GM19238 (cell line): Measurements from ENCODE around the gene TMEM63A.
"Not testable (repeated sequence)": the region's sequence is repeated elsewhere in the genome, so short reads cannot be mapped to it uniquely, and the experiment has no call there.

Experiments used
- DNase-seq: peaks from one replicate; pipeline ENCODE4 v3.0.0; 2011; ENCODE audit warnings: low spot score; ENCODE audit not compliant: insufficient read length

The TMEM63A gene

DNA sequence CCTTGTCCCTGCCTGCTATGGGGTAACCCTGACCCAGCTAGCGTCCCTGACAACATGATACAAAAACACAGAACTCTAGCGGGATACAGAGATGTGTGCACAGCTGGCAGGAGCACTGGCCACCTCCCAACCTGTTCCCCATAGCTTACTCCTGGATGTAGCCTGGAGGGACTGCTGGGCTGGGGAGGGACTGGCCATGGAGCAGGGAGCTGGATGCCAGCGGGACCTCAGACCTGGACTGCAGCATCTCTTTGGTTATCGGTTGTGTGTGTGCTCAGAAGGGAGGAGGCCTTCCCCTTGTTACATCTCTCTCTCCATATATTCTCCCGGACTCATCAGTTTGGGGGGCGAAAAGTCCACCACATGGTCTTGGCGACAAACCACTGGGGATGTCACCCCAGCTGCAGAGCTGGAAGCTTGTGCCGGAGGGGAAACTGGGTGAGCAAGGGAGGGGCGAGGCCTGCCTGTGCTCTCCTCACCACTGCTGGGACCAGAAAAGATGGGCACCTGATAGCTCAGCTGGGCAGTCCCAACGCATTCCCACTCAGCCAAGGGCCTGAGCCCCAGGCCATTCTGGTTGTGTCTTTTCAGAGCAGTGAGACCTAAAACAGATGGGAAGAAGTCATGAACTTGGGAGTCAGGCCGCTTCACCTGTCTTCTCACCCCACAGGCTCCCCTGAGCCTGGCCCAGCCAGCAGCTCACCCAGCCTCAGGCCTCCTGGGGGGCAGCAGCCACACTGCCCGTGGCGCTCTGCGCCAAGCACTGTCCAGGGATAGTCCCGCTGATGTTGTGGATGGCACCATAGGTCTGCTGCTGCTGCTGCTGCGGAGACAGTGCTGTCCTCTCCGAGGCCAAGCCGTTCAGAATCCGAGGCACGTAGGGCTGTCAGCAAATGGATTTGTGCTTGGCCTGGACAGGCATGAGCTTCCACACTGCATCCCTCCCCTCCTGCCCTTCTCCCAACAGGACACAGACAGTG lies 35.6 kb downstream of the TMEM63A start:
- DNase-seq = no peak

DNA sequence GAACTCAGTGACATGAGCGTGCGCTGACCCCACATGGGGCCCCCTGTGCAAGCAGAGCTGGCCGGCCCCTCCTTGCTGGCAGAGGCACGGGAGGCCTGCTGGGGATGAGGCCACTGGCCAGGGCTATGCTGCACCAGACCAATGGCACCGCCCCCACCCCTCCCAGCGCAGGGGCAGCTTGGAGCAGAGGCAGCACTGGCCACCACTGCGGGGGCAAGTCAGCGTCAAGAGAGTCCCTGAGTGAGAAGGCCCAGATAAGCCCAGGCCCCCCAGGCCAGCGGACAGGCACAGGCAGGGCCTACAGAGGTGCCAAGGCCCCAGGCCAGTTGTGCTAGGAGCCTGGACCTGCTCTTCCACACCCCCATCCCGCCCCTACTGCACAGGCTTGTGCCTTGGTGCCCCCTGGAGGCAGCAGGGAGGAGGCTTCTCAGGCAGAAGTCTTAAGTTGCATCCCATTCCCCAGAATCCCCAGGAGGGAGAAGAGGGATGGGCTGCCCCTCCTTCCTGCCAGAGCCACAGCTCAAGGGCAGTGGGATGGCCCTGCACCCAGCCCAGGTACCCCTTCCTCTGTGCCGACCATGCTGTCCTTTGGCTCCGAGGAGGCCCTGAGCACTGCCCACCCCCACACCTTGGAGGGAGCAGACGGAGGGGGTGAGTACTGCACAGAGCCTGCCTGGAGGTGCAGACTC lies 36.5 kb downstream of the TMEM63A start:
- no peak for DNase-seq

DNA sequence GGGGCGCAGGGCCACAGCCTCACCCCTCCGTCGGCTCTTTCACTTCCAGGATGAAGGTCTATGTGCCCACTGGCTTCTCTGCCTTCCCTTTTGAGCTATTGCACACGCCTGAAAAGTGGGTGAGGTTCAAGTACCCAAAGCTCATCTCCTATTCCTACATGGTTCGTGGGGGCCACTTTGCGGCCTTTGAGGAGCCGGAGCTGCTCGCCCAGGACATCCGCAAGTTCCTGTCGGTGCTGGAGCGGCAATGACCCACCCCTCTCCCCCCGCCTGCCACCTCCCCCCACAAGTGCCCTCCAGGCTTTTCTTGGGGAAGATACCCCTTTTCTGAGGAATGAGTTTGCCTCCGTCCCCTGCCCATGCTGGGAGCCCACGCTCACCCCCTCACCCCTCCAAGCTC lies 37.1 kb downstream of the TMEM63A start:
- no peak for DNase-seq

DNA sequence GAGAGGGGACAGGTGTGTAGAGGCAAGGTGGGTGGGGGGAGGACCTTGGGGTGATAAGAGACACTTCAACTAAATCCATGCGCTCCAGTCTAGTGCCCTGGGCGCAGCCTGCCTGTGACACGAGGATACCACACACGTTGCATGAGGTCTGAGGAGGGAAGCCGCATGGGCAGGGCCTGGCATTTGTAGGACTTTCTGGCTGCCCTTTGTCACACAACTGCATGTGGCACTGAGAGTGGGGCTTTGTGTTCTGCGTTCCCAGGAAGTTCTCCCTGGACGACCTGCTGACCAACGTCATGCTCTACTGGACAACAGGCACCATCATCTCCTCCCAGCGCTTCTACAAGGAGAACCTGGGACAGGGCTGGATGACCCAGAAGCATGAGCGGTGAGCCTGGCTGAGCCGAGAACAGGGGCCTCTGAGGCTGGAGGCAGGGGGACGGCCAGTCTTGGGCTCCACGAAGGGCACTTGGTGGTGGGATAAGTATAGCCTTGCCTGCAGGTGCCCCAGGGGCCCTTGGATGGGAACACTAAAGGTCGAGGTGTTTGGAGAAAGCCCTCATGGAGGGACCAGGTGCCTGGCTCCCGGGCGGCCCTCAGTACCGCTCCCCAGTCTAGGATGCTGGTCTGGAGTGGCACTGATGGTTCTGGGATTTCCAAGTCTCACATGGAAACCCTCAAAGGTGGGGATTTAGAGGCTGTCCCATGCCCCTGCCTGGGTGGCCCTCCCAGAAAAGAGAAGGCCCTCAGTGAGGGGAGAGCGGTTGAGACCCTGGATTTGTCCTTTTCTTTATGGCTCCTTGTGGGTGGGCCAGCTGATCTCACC lies 37.7 kb downstream of the TMEM63A start:
- DNase-seq = no peak

DNA sequence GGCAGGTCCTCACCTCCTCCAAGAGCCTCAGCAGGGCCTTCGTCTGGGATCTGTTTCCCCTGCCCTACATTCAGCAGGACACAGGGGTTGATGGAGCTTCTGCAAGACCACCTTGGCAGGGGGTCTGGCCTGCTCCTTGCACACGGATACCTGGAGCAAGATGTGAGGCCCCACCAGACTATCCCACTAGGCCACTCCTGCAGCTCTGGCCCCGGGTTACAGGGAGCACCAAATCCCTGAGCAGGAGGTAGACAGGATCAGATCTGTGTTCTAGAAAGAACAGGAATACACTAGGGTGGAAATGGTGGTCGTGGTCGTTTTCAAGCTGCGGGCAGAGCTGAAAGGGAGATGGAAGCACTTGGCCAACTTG lies 38.8 kb downstream of the TMEM63A start:
- DNase-seq = no peak

DNA sequence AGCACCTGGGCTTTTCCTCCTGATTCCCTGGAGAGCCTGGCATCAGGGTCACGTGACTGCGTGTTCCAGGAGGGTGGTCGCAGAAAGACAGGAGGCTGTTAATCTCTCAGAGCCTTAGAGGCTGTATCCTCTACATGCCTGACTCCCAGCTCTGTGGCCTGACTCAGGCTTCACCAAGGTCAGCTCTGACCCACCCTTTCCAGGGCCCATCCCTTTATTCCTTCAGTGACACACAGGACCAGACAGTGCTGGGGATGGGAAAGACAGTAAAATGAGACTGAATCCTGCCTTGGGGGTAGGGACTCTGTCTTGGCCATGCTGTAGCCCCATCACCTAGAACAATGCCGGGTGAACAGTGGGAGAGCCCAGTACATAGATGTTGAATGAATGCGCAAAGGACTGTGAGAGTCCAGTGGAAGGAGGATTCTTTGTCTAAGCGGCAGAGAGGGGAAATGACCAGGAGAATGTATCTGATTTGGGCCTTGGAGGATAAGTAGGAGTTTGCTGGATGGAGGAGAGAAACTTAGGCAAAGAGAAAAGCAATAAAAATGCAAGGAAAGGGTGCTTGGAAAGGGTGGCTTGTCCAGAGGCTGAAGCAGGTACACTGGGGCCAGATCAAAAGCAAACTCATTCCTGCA lies 39.3 kb downstream of the TMEM63A start:
- DNase-seq = no peak

DNA sequence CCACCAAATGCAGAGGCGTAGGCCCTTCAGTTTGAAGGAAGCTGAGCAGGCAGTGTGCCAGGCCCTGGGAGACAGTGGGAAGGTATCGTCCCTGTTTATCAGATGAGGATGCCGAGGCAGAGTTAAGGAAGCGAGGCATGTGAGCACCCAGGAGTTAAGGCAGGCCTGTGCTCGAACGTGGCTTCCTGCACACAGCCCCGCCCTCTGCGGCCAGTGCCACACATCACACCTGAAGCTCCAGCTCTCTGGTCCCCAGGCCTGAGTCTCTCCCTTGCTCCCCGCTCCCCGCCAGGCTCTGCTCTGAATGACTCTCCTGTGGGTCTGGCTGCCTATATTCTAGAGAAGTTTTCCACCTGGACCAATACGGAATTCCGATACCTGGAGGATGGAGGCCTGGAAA lies 40.1 kb downstream of the TMEM63A start:
- DNase-seq = no peak

DNA sequence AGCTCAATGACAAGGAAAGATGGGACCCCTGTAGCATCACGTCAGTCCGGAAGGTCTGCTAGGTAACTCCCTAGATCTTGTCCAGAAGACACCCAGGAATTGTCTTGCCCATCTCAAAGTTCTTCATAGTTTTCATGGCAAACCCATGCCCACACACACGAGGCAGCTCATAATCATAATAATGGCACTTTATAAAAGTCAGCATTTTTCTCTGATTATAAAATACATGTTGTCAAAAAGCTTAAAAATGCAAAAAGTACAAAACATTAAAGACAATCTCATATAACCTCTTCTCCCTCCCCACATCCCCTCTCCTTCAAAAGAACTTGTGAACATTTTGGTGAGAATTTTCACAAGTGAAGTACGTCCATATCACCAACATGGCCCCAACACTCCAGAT lies 41.5 kb downstream of the TMEM63A start:
- no peak for DNase-seq

DNA sequence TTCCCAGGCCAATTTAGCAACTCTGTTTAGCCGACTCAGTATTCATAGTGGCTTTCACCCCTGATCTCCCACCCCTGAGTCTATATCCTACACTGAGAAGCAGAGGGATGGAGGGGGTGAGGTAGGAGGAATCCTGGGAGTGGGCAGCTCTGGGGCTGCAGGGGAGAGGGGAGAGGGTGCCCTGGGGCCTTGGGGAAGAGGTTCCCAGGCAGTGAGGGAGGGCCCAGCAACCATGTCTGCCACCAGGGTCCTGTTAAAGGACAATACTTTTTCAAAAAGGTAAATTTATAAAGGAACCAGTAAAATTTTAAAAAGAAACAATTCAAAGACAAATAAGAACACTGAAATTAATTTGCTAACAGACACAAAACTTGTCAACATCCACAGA lies 42.0 kb downstream of the TMEM63A start:
- no peak for DNase-seq

DNA sequence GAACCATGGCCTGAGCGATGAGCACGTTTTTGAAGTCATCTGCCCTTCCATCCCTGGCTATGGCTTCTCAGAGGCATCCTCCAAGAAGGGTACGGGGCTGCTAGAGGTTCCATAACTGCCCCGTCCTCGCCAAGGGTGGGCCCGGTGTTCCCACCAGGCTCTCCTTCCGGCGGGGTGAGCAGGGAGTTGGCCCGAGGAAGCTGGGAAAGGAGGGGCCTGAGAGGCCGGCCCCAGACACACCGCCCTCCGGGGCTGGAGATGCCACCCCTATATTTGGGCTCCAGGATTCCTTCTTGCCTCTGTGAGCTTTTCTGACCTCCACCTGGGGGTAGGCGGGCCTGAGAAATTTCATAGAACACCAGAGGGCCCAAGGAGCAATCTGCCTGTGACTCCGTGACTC lies 43.4 kb downstream of the TMEM63A start:
- DNase-seq = no peak

DNA sequence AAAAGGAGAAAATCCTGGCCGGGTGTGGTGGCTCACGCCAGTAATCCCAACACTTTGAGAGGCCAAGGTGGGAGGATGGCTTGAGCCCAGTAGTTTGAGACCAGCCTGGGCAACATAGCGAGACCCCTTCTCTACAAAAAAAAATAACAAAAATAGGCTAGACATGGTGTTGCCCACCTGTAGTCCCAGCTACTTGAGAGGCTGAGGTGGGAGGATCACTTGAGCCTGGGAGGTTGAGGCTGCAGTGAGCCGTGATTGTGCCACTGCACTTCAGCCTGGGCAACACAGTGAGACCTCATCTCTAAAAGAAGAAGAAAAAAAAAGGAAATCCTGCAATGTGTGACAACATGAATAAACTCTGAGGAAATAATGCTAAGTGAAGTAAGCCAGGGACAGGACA lies 45.9 kb downstream of the TMEM63A start:
- not testable (repeated sequence) for DNase-seq

DNA sequence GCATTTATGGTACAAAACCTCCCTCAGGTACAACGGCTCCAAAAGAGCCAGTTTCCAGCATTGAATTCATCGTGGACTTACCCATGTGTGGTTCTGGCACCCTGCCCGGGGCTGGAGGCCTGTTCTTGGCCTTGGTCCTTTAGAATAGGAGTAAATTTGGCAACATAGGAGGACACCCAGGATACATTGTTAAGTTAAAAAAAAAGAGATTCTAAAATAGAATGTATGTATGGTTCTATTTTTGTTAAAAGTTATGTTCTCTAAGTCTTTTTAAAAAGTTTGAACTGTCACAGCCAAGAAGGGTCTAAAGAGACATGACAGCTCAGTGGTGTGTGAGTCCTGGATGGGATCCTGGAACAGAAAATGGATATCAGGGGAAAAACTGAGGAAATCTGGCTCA lies 46.3 kb downstream of the TMEM63A start:
- no peak for DNase-seq

DNA sequence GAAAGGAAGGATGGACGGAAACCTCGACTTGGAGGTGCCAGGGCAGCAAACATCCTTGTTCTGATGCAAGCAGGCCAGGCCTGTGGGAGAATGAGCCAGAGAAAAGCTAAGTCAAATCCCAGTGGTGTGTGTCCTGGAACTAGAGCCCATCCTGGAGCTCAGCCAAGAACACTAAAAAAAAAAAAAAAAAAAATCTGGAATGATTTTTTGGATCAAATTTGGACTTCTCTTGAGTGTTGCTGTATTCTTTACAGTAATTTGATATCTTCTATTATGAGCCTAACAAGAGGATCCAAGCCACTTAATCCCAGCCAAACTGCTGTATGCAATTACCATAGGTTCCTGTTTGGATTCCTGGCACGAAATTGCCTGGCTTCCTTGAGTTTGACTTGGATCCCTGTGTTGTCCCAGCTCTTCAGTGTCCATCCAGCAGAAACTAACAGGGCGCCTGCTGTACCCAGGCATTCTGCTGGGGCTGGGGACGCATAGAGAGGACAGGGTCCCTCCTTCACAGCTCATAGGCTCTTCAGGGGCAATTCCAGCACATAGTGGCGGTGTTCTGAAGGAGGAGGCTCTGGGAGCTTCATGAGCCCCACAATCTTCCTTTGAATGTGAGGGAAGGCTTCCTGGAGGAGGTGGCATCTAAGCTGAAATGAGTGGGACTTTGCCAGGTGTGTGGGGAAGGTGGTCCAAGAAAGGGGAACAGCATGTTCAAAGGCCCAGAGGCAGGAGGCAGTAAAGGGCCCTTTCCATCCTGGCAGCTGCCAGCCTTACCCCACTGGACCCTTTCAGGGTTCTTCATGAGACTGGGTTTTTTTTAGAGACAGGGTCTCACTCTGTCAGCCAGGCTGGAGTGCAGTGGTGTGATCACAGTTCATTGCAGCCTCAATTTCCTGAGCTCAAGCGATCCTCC lies 47.5 kb downstream of the TMEM63A start:
- no peak for DNase-seq

DNA sequence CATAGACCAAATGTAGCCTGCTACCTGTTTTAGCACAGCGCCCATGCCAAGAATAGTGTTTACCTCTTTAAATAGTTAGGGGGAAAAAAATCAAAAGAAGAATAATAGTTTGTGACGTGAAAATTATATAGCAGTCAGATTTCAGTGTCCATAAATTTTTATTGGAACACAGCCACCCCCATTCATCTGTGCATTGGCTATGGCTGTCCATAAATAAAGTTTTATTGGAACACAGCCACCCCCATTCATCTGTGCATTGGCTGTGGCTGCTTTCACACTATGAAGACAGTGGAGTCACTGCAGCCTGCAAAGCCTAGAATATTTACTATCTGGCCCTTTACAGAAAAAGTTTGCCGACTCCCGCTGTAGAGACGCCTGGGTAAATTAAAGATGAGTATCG lies 51.3 kb downstream of the TMEM63A start:
- DNase-seq = no peak

DNA sequence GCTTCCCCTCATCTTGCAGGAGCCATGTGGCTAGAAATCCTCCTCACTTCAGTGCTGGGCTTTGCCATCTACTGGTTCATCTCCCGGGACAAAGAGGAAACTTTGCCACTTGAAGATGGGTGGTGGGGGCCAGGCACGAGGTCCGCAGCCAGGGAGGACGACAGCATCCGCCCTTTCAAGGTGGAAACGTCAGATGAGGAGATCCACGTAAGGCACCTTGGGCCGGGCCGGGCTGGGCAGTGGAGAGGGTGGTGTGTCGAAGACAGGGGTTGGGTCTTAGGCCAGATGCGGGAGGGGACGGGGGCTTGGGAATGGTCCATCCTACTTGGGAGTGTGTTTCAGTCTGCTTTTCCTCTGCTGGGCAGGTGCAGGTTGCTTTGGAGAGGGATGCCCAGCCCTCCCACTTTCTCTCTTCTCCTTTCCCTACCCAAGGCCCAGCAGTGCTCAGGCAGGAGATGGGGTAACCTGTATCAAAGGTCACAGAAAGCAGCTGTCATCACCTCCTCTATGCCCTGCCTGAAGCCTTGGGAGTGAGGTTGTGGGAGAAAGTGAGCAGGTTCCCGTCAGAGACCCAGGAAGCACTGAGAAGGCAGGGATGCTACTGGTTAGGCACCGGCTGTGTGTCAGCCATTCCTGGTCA lies 53.4 kb downstream of the TMEM63A start:
- no peak for DNase-seq

DNA sequence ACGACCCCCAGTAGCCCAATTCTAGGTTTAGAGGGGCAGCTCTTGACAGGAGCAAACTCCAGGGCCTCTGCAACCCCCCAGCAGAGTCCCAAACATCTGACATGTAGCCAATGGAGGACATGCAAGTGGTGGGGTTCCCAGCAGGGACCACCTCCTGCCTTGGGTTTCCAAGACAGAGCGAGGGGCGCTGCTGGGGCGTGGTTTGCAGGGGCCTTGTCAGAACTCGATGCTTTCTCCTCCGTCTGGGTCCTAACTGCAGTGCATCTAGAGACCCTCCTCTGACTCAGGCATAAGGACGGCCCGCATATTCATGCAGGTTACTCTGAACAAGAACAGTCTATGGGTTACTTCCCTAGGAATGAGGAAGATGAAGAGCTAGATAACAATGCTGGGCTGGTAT lies 55.1 kb downstream of the TMEM63A start:
- no peak for DNase-seq

DNA sequence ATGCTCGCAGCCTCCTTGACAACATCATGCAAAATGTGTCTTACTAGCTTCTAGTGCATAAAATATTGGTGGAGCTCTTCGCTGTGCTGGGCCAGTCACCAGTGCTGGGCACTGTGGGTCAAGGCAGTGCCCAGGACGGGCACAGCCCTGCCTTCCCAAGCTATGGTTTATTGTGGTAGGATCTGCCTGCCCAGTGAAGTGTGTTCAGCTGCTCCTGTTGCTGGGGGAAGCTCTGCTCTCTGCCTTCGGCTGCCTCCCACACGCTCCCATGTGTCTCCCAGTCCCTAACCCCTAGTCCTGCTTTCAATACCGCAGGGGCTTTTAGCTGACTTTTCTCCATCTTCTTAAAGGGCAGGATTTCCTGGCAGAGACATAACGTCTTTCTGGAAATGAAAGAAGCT lies 56.6 kb downstream of the TMEM63A start:
- no peak for DNase-seq

DNA sequence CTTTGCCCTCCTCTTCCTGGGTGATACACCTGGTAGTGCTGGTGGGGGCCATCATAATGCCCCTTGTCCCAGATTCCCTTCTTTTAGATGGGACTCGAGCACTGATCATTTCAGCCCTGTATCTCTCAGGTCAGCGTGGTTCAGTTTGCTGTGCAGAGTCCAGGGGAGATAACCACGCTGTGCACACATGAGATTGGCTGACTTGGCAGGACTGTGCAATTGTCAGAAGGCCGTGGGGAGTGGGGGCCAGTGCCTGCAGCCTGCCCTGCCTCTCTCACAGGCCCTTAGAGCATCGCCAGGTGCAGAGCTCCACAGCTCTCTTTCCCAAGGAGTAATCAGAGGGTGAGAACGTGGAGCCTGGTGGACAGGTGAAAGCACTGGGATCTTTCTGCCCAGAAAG lies 57.1 kb downstream of the TMEM63A start:
- DNase-seq = no peak

DNA sequence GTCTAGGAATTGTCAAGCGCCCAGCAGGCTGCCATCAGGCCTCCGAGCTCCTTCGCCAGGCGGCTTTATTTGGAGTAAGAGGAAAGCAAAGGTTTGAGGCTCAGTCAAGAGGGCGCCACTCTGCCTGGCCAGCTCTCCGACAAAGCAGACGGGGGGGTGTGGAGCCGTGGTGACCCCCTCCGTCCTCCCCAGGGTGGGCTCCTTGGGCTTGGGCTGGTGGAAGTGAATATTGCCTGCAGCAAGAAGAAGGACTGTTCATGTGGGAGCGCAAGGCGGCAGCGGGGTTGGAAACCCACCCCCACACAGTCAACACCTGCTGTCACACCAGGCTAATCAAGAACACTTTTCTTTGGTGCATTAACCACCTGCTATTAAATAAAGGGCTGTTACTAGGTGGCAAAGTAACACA lies 57.6 kb downstream of the TMEM63A start:
- DNase-seq = no peak

DNA sequence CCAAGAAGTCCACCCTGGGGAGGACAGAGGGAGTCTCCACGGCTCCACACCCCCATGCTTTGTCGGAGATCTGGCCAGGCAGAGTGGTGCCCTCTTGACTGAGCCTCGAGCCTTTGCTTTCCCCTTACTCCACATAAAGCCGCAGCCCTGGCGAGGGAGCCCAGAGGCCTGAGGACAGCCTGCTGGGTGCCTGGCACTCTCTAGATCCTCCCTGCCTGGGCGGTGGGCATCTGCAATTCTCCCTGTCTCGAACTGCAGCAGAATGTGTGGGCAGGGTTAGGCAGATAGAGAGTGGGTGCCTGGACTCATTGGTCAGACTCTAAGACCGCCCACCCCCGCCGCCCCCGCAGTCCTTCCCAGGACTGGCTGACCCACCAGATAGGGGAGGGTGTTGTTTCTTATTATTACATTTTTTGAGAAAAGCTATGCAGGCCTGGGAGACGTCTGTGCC lies 58.3 kb downstream of the TMEM63A start:
- DNase-seq = no peak
